Measurements from ENCODE around the gene MYO1H.

Gene MYO1H

DNA sequence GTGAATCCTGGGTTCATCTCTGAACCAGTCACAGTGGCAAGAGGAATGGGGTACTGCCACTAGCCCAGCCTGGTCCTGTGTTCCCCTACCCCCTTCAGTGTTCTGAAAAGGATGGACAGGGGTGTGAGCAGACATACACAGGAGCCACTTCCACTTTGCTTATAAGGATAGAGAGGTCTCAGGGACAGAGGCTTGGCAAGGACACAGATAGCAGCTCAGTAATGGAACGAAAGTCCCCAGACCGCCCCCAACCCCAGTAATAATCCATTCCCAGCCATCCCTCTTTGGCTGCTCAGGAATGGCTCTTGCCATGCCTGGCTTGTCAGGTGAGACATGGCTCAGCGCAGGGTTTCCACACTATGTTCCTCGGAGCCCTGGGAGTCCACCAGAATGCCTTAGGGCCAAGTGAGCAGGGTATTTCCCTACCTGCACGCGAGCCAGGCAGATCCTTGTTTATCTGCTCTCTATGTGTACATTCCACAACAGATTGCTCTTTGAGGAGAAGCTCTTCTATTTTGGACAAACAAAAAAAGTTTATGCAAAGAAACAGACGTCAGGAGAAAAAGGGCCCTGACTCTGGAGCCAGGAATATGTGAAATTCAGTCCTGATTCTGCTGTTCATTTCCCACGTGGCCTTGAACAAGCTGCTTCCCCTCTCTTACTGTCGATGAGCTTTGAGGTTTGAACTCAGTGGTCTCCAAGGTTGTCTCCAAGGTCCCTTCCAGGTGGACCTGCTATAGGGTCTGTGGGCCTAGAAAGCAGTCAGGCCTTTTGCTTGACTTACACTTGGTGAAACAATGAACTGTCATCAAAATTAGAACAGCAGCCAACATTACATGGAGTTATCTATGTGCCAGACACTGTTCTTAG lies 139.7 kb downstream of the MYO1H start:
- Histone ChIP-seq H3K4me1 (no peaks in the 10 kb centered on the region), H3K9ac (no peak overlapping the region), H3K4me3 (no peak overlapping the region), H3K4me2 (no peak overlapping the region), H3K27me3 (no peaks in the 10 kb centered on the region), H3K27ac (no peak overlapping the region), H3K9me3 (no peaks in the 10 kb centered on the region), H3K36me3 (peaks cover 94% of the 10 kb centered on the region), H4K20me1 (0 out of 2 replicates have a peak, but pooled peaks cover 4% of the 10 kb centered on the region)
- TF ChIP-seq Cebpa-rat (IDR thresholded peaks at IDR 0.05) = no peak

DNA sequence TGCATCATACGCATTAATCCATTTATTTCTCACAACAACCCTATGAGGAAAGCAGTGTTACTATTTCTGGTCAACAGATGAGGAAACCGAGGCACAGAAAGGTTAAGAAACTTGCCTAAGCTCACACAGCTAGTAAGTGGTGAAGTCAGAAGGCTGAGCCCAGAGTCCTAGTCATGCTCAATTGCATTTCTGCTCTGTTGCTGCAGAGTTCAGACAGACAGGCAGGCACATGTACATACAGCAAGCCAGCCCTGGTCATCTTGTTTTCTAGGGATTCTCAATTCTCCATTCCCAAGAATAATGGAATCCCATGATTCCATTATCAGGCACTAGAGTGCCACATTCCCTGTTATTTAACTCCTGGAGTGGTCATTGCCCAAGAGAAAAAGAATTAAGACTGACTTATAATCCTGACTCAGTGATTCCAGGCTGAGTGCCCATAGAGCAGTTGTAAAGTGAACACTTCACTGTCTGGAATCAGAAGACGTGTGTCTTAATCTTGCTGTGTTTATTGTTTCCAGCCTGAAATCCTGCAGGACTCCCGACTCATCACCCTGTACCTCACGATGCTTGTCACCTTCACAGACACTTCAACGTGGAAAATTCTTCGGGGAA lies 140.5 kb downstream of the MYO1H start:
- H3K9ac ChIP-seq = no peak overlapping the region
- no peaks in the 10 kb centered on the region for H3K27me3 ChIP-seq
- 0 out of 2 replicates have a peak, but pooled peaks cover 4% of the 10 kb centered on the region for H4K20me1 ChIP-seq
- no peak overlapping the region for H3K27ac ChIP-seq
- no peaks in the 10 kb centered on the region for H3K9me3 ChIP-seq
- H3K4me2 ChIP-seq = no peak overlapping the region
- TF ChIP-seq Cebpa-rat (IDR thresholded peaks at IDR 0.05) = no peak
- H3K36me3 ChIP-seq = peaks cover 97% of the 10 kb centered on the region
- no peaks in the 10 kb centered on the region for H3K4me1 ChIP-seq
- no peak overlapping the region for H3K4me3 ChIP-seq

DNA sequence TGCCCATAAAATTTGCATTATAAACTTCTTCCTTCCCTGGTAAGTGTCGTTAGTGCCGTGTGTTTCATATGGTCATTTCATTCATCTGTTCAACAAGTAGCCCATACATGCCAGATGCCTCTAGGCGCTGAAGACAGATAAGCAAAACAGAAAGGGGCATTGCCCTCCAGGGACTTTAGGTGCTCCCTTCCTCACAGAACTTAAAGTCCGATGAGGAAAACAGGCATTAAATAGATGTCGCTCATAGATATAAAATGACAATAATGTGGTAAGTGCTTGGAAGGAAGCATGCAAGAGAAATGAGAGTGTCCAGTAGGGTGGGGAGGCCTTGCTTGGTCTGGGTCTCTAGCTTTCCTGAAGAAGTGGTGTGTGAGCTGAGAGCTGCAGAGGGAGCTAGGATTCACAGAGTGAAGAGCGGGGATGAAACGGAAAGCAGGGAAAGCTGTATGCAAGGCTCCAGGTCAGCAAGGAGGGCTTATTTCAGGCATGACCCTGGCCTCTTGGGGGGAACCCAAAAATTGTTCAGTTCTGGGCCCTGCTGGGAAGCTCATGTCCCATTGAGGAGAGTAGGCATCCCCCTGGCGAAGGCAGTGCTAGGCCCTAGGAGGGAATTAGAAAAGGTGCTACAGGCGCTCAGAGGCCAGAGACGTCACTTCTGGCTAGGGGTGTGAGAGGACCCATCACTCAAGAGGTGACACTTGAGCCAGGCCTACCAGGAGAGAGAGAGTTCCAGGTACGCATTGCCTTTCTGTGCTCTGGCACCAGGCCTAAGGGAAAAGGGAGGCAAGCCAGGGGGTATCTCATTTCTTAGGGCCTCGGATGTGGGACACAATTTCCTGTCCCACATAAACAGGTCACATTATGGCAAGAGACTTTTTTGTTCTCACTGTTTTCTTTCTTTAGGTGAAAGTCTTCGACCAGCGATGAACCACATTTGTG lies 141.6 kb downstream of the MYO1H start:
- no peak overlapping the region for H3K4me3 ChIP-seq
- no peaks in the 10 kb centered on the region for H3K9me3 ChIP-seq
- H3K36me3 ChIP-seq = peaks cover 97% of the 10 kb centered on the region
- 0 out of 2 replicates have a peak, but pooled peaks cover 4% of the 10 kb centered on the region for H4K20me1 ChIP-seq
- no peak for TF ChIP-seq Cebpa-rat (IDR thresholded peaks at IDR 0.05)
- H3K27ac ChIP-seq = no peak overlapping the region
- no peak overlapping the region for H3K9ac ChIP-seq
- H3K27me3 ChIP-seq = no peaks in the 10 kb centered on the region
- H3K4me1 ChIP-seq = no peaks in the 10 kb centered on the region
- H3K4me2 ChIP-seq = no peak overlapping the region

DNA sequence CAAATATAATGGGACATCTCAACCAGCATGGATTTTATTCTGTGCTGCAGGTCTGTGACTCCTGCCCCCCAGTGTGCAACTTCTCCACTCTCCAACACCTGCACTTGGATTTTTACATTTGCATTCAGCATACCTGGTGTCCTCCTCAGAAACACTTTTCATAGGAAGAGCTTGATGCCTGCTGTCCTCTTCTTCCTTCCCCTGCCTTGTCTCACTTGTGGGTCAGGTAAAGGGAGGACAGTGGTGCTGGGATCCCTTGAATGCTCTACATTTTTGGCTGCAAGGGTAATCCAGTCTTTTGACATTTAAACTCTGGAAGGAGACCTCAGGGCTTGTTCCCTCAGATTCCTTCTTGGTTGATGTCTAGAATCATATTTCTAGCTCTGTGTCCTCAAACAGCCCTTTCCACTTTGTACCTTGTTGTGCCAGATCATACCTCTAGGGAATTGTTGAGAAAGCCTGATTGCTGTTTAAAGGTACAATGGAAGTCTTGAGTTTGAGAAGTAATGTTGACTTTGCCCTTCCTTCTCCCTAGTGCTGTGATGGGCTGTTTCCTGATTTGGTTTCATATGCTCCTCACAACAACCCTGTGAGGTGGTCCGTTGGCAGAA lies 142.4 kb downstream of the MYO1H start:
- no peak overlapping the region for H3K27ac ChIP-seq
- H3K9ac ChIP-seq = no peak overlapping the region
- H3K9me3 ChIP-seq = no peaks in the 10 kb centered on the region
- TF ChIP-seq Cebpa-rat (IDR thresholded peaks at IDR 0.05) = no peak
- peaks cover 97% of the 10 kb centered on the region for H3K36me3 ChIP-seq
- no peaks in the 10 kb centered on the region for H3K4me1 ChIP-seq
- H3K4me2 ChIP-seq = no peak overlapping the region
- H3K27me3 ChIP-seq = no peaks in the 10 kb centered on the region
- H3K4me3 ChIP-seq = no peak overlapping the region
- H4K20me1 ChIP-seq = 0 out of 2 replicates have a peak, but pooled peaks cover 4% of the 10 kb centered on the region

DNA sequence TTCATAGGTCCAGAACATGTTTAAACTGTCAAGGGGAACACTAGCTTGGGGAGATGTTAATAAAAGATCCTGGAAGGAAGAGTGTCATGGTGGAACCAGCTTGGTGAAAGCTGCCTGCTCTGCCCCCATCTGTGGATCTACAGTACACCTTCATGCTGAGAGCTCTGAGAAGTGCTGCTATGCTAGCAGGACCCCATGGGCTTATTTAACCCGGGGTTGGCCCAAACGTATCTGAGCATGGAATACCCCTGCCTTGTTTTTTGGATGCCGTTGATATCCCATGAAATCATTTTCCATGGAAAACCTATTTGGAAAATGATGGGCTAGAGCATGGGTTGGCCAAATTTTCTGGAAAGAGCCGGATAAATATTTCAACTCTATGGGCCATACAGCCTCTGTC lies 144.0 kb downstream of the MYO1H start:
- Histone ChIP-seq H3K27ac (no peak overlapping the region), H3K4me3 (no peak overlapping the region), H3K36me3 (peaks cover 93% of the 10 kb centered on the region), H4K20me1 (0 out of 2 replicates have a peak, but pooled peaks cover 4% of the 10 kb centered on the region), H3K9me3 (no peaks in the 10 kb centered on the region), H3K27me3 (no peaks in the 10 kb centered on the region), H3K9ac (no peak overlapping the region), H3K4me1 (no peaks in the 10 kb centered on the region), H3K4me2 (no peak overlapping the region)
- no peak for TF ChIP-seq Cebpa-rat (IDR thresholded peaks at IDR 0.05)

DNA sequence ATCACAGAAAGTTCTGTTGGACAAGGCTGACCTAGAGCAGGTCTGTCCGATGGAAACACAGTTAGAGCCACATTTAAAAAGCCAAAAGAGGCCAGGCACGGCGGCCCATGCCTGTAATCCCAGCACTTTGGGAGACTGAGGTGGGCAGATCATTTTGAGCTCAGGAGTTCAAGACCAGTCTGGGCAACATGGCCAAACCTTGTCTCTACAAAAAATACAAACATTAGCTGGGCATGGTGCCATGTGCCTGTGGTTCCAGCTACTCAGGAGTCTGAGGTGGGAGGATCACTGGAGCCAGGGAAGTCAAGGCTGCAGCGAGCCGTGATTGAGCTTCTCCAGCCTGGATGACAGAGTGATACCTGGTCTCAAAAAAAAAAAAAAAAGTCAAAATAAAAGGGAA lies 144.7 kb downstream of the MYO1H start:
- H4K20me1 ChIP-seq = 0 out of 2 replicates have a peak, but pooled peaks cover 4% of the 10 kb centered on the region
- H3K9me3 ChIP-seq = no peaks in the 10 kb centered on the region
- no peaks in the 10 kb centered on the region for H3K4me1 ChIP-seq
- H3K9ac ChIP-seq = no peak overlapping the region
- no peak overlapping the region for H3K4me3 ChIP-seq
- H3K27me3 ChIP-seq = no peaks in the 10 kb centered on the region
- H3K27ac ChIP-seq = no peak overlapping the region
- H3K4me2 ChIP-seq = no peak overlapping the region
- TF ChIP-seq Cebpa-rat (IDR thresholded peaks at IDR 0.05) = no peak
- H3K36me3 ChIP-seq = peaks cover 87% of the 10 kb centered on the region

DNA sequence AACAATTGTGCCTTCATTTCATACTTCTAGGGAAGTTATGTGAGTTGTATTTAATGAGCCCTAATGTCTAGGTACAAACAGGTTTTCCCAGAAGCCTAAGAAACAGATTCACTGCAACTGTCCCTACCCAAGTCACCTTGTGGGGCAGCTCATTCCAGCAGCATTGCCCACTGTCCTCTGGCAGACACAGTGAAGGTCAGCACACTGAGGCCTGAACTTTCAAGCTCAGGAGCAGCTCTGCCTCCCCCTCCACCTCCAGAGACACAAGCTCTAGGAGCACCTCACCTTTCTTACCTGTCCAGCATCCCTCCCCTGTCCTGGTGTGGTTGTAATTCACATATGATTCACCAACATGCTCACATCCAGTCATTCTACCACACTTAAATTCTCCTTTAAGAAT lies 145.4 kb downstream of the MYO1H start:
- TF ChIP-seq Cebpa-rat (IDR thresholded peaks at IDR 0.05) = no peak
- Histone ChIP-seq H3K27me3 (no peaks in the 10 kb centered on the region), H3K9ac (no peak overlapping the region), H3K27ac (no peak overlapping the region), H3K4me1 (no peaks in the 10 kb centered on the region), H3K9me3 (no peaks in the 10 kb centered on the region), H4K20me1 (0 out of 2 replicates have a peak, but pooled peaks cover 4% of the 10 kb centered on the region), H3K4me2 (no peak overlapping the region), H3K4me3 (no peak overlapping the region), H3K36me3 (peaks cover 87% of the 10 kb centered on the region)

DNA sequence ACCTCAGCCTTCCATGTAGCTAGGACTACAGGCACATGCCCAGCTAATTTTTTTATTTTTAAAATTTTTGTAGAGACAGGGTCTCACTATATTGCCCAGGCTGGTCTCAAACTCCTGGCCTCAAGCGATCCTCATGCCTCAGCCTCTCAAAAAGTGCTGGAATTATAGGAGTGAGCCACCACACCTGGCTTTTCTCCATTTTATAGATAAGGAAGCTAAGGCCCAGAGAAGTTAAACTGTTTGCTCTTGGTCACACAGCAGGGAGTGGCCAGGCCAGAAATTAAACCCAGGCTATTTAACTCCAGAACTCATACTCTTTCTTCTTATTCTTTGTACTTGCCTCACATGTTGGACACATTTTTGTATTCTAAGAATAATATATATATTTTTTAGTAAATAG lies 146.2 kb downstream of the MYO1H start:
- Histone ChIP-seq H3K4me2 (no peak overlapping the region), H3K4me3 (no peak overlapping the region), H3K9me3 (no peaks in the 10 kb centered on the region), H3K27ac (no peak overlapping the region), H3K36me3 (peaks cover 87% of the 10 kb centered on the region), H3K9ac (no peak overlapping the region), H3K4me1 (no peaks in the 10 kb centered on the region), H4K20me1 (0 out of 2 replicates have a peak, but pooled peaks cover 4% of the 10 kb centered on the region), H3K27me3 (no peaks in the 10 kb centered on the region)
- no peak for TF ChIP-seq Cebpa-rat (IDR thresholded peaks at IDR 0.05)

DNA sequence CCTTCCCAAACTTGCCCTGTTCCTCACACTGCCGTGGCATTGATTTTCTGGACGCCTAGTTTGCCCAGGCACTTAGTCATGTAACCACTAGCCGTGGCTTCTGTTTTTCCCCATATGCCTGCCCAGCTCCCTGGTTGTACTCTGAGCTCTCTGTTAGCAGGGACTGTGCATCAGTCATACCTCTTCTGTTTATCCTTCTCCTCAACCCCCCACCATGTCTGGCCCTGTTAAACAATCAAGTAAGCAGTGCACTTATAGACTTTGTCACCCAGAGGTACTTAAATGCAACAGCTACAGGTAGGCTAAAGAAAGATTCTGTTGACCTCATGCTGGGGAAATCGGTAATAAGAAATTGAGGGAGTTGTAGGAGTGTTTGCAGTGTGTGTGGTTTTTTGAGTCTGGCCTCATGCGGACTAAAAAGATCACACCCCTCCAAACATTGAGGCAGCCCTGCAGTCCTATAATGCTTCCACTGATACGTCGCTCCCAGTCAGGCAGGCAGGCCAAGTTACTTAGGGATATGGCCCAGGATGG lies 146.7 kb downstream of the MYO1H start:
- Histone ChIP-seq H3K4me3 (no peak overlapping the region), H3K4me1 (no peaks in the 10 kb centered on the region), H3K27me3 (no peaks in the 10 kb centered on the region), H3K4me2 (no peak overlapping the region), H3K9ac (no peak overlapping the region), H3K27ac (no peak overlapping the region), H3K36me3 (peaks cover 87% of the 10 kb centered on the region), H4K20me1 (0 out of 2 replicates have a peak, but pooled peaks cover 3% of the 10 kb centered on the region), H3K9me3 (no peaks in the 10 kb centered on the region)
- no peak for TF ChIP-seq Cebpa-rat (IDR thresholded peaks at IDR 0.05)
